IPS DF 19.7 (cell line): Measurements from ENCODE around the gene ADORA1.

Source experiments
- DNase-seq: peaks from one replicate; pipeline ENCODE4 v3.0.0-alpha.2; 2013; ENCODE audit warnings: low read depth, low spot score

ADORA1 gene

DNA sequence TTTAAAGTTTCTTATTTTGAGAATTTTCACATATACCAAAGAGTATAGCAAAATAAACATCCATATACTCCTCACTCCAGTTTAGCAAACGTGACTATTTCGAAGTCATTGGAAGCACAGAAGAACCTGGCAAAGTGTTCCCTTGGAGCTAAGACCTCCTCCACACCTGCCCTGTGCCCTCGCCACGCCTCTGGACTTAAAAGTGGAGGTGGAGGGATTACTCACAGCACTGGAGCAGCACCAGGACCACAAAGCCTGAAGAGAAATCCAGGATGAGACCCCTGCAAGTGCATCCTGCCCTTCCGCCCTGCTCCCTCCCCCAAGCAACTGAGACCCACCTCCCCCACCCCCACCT lies 58.5 kb downstream of the ADORA1 start:
- DNase-seq, result no peak

DNA sequence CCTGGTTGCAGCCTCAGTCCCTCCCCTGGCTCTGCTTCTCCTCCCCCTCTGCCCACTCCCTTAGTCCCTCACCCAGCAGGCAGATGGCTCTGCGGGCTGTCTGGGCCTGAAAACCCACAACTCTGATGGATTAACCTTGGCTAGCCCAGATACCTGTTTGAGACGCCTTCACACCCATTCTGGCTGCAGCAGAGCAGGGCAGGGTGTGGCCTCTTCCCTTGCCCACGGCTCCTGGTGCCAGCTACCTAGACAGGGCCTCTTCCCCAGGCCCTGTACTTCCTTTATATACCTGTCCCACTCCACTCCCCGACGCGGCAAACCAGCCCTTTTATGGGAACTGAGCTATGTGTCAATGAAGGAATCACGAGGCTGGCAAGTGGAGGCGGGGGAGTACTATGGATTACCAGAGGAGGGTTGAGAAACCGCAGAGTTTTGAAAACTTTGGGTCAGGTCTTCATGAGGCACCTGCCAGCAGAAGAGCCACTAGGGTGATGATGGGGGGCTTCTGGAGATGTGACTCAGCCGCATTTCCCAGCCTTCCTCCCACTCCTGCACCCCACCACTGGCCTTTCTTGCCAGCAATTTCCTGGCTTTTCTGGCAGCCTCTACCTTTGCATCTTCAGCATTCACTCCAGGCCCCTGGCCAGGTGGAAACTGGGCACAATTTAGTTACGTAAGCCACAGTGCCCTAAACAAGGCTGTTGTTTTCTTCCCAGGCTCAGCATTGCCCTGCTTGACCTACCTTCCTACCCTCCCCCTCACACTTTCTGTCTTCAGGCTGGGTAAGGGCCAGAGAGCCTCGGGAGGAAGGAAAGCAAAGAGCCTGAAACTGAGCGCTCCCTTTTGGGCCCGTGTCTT lies 59.1 kb downstream of the ADORA1 start, which contains the start of gene CHI3L1:
Gene CHI3L1 (minus strand): TSS at position 259 of the 858 bp plus-strand sequence. CDS start 81 bp downstream, at position 178.
- no peak for DNase-seq

DNA sequence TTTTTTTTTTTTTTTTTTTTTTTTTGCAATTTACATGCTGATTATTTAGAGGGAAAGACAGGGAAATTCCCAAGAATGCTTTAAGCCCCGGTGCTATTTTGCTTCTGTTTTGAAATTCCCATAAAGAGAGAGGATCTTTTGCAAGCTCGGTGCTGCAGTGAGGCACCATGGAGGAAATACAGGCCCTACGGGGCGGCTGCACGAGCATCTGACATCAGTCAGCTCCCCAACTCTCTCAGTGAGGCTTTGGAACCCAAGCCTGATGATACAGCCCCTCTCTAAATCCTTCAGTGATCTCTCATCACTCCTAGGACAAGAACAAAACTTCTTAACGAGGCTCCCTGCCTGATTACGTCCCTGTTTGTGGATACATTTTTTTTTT lies 59.8 kb downstream of the ADORA1 start:
- DNase-seq, result no peak

DNA sequence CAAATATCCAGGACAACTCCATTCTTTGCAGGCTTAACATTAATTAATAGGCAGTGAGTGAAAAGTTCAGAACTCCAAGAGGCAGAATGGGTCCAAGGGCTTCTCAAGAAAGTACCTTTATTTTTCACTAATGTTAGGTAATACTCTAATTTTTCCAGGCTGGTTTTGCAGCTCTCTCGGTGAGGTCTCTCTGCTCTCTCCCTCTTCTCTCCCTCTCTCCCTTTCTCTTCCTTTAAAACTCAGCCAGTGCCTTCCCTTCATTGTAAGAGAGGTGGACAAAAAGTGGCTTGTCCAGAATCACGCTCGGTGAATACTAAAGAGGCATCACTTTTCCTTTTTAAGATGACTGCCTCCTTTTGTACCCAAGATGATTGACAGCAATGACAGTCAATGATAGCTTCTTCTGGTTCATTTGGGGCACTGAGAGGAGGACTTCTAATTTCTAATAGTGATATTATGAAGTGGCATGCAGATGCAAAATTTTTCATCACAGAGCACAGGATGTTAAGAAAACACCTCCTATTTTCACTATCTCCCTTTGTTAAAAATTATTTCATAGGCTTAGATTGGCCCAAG lies 60.3 kb downstream of the ADORA1 start:
- DNase-seq, result no peak

DNA sequence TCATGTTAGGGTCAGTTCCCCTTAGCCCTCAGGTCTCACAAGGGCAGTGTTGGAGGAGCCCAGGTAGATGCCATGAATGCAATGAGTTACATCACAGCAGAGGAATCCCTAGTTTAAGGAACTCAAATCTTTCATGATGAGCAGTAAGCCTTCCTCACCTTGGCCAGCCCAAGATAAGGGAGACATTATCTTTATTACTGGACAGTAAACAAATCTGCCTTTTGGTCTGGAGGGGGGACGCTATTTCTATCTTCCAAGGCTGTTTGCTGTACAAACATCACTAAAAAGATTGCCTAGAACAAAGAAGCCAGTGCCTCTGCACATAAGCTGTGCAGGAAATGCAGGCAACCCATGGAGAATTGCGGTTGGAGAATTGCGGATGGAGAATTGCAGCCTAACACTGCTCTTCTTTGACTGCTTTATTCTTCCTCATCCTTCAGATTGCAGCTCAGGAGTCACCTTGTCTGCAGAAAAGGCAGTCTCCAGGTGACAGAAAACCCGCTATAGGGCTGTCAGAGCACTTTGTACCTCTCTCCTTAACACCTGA lies 61.2 kb downstream of the ADORA1 start:
- DNase-seq, result no peak

DNA sequence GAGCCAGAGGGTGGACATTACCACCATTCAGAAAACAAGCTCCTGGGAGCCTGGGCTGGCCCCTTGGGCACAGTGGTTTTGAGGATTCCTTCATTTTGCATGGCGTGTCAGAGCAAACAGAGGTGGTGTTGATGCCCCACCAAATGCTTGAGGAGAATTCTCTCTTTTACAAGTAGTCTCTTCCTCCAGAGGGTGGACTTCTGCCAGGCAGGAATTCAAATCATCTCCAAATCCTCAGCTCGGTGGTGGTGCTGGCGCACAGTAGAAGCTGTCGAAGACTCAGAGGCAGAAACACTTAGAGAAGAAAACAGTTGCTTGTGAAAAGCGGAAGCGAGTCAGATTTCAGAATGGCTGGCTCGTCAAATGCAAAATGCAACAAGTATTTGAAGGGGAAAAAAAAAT lies 62.4 kb downstream of the ADORA1 start:
- DNase-seq, result no peak

DNA sequence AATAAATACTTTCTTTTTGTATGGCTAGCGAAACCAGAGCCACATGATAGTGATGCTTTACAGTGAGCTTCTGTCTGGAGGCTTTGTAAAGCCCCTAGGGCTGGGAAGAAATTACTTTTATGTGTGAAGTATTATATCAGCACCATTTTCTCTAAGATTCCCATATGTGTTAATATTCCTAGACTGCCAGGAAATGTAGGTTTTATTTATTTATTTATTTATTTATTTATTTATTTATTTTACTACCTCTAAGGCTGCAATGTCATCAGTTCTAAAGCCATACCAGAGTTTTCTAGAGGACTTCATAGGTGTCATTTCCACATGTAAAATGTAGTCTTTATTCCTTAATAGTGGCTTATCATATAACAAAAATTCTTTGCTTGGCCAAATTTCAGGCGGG lies 63.4 kb downstream of the ADORA1 start:
- DNase-seq, result no peak

DNA sequence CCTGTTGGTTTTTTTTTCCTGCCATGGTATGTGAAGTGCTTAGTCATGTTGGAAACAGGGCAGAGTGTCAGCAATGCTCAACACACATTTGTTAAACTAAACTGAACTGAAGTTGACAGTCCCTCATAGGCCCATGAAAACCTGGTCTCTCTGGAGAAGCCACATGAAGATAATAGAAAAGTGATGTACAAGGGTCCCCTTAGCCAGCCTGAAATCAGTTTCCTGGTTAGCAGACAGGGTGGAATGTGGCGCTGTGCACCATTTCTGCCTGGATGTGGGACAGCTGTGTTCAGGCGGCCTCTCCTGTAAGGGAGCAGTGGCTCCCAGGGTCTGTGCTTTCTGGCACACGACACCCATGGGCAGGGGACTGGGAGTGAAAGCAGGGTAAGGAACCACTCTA lies 68.8 kb downstream of the ADORA1 start:
- no peak for DNase-seq

GRCh38 chr1:203197625-203198024 lies 70.1 kb downstream of the ADORA1 start:
- no peak for DNase-seq

DNA sequence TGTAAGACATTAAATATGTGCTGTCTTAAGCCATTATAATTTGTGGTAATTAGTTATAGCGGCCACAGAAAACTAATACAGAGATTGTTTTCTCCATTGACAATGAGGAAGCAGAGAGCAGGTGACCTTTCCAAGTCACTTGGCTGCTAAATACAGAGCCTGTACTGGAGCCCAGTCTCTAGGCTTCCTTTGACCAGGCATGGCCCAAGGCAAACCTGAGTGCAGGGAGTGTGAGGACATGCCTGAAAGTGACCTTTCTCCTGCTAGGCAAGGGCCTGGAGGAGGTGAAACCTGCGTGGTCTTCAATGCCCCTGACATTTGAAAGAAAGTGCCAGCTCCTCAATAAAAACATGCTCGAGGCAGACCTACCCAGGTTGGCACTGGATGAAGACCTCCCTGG lies 71.5 kb downstream of the ADORA1 start:
- DNase-seq, result no peak

DNA sequence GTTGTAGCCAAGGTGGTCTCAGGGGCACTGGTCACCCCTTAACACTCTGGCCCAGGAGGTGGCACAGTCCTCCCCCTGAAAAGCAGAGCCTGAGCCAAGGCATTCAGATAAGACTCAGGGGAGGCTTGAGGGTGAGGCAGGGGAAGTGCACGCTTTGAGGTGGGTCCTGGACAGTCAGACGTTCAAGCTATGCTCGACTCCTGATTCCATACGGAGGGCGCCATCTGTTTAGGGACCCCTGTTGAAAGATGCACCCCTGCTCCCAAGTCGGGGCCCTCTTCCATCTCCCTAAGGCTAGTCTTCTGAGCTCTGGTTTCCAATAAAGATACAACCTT lies 71.9 kb downstream of the ADORA1 start:
- DNase-seq, result no peak

GRCh38 chr1:203199816-203200571 lies 72.5 kb downstream of the ADORA1 start:
- DNase-seq, result no peak

DNA sequence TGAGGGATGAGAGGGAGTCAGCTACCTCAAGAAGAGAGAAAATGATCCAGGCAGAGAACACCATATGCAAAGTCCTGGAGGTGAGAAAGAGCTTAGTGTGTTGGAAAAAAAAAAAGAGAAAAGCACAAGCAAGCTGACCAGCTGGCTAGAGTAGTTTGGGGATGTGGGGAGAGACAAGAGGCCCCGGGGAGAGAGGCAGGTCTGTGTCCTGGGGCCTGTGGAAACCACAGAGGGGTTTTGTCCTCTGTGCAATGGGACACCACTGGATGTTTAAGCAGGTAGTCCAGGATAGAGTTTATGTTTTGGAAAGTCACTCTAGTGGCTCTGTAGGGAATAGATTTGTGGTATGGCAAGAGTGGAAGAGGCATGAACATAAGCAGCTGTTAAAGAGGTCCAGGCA lies 73.4 kb downstream of the ADORA1 start:
- DNase-seq, result no peak

GRCh38 chr1:203201516-203202205 lies 74.1 kb downstream of the ADORA1 start:
- DNase-seq, result no peak

GRCh38 chr1:203202431-203203245 lies 75.1 kb downstream of the ADORA1 start:
- no peak for DNase-seq

GRCh38 chr1:203204756-203205155 lies 77.2 kb downstream of the ADORA1 start:
- DNase-seq, result no peak

- DNase-seq, result no peak
Observed at GRCh38 chr1:203206129-203206687, 78.7 kb downstream of the ADORA1 start.

GRCh38 chr1:203207751-203208150 lies 80.2 kb downstream of the ADORA1 start:
- no peak for DNase-seq

GRCh38 chr1:203208181-203208580 lies 80.7 kb downstream of the ADORA1 start:
- DNase-seq, result no peak

DNA sequence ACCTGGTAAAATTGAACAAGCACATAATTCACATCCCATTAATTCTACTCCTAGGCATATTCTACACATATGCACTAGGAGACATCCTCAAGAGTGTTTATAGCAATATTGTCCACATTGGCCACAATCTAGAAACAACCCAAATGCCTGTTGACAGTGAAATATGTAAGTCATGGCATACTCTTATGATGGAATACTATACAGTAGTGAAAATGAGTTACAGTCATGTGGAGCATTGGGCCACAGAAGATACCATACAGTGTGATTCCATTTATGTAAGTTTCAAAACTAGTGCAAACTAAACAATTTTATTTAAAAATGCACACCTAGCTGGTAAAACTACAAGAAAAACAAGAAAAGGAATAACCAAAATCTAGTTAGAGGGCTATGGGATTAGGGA lies 82.8 kb downstream of the ADORA1 start:
- DNase-seq, result no peak

DNA sequence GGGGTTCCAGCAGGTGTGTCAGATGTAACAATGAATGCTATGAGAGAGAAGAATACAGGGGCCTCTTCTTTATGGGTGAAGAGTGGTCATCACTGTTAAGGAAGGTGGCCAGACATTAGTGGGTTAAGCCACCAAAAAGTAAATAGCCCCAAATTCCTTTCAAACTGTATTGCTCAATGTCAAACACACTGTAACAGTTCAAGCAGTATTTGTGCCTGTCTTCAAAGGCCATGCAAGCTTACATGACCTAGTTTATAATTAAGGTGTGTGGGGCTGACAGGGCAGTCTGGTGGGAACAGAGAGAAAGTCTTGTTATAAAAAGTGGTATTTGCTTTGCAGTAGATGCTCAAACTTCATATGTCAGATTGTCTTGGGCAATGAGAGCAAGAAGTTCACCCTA lies 83.5 kb downstream of the ADORA1 start:
- DNase-seq, result no peak
